ELR (cell line): ENCODE measurements around the gene SEMA5B.
A peak's percentile ranks its signal among the peaks of the same experiment; 100 is the strongest.

Source experiments
- DNase-seq: peaks from one replicate; pipeline ENCODE4 v3.0.0-alpha.2; 2015; ENCODE audit warnings: low read depth

Gene SEMA5B

GRCh38 chr3:122924056-122924455 is 103.5 kb downstream of the SEMA5B start:
- no peak for DNase-seq

- DNase-seq: no peak
Measured at GRCh38 chr3:122923611-122924010, 104.0 kb downstream of the SEMA5B start.

- peak; percentile 26 for DNase-seq
Measured at GRCh38 chr3:122921791-122922651, 105.5 kb downstream of the SEMA5B start.

GRCh38 chr3:122920986-122921385 is 106.6 kb downstream of the SEMA5B start:
- DNase-seq: no peak

GRCh38 chr3:122919291-122919610 is 108.3 kb downstream of the SEMA5B start:
- no peak for DNase-seq

GRCh38 chr3:122918576-122919290 is 108.8 kb downstream of the SEMA5B start:
- DNase-seq: no peak

GRCh38 chr3:122917412-122917811 is 110.2 kb downstream of the SEMA5B start:
- DNase-seq: no peak

GRCh38 chr3:122916580-122916979 is 111.0 kb downstream of the SEMA5B start:
- no peak for DNase-seq

- no peak for DNase-seq
Measured at GRCh38 chr3:122916084-122916483, 111.5 kb downstream of the SEMA5B start.

GRCh38 chr3:122915300-122916055 is 112.1 kb downstream of the SEMA5B start:
- no peak for DNase-seq

GRCh38 chr3:122913539-122914100 is 113.9 kb downstream of the SEMA5B start:
- DNase-seq: no peak

GRCh38 chr3:122912772-122913538 is 114.6 kb downstream of the SEMA5B start:
- no peak for DNase-seq

GRCh38 chr3:122911901-122912300 is 115.7 kb downstream of the SEMA5B start:
- DNase-seq: no peak

GRCh38 chr3:122908251-122908650 is 119.3 kb downstream of the SEMA5B start:
- DNase-seq: no peak

- no peak for DNase-seq
Measured at GRCh38 chr3:122907471-122907870, 120.1 kb downstream of the SEMA5B start.

- no peak for DNase-seq
Measured at GRCh38 chr3:122903171-122903570, 124.4 kb downstream of the SEMA5B start.

- peak; percentile 41 for DNase-seq
Measured at GRCh38 chr3:122902326-122902725, 125.2 kb downstream of the SEMA5B start.

- DNase-seq: no peak
Measured at GRCh38 chr3:122898298-122898697, 129.3 kb downstream of the SEMA5B start.

- DNase-seq: peak; percentile 31
Measured at GRCh38 chr3:122893754-122894668, 133.6 kb downstream of the SEMA5B start.

GRCh38 chr3:122893282-122893681 is 134.3 kb downstream of the SEMA5B start:
- peak; percentile 33 for DNase-seq
